Activated CD4-positive, alpha-beta T cell treated with anti-CD3 and anti-CD28 coated beads for 24 hours (primary cell): ENCODE data around the gene ANAPC4.

Experiments used
- DNase-seq, 2 donors: peaks; one replicate each; pipeline ENCODE4 v3.0.0-alpha.2; 2020; ENCODE audit warnings: low read depth in 2 of 2

Gene ANAPC4

GRCh38 chr4:25377572-25378436 lies 741 bp downstream of the ANAPC4 start:
- no peak for DNase-seq

- DNase-seq = no peak
Observed at GRCh38 chr4:25378437-25378743, 1.3 kb downstream of the ANAPC4 start.

GRCh38 chr4:25379591-25379990 lies 2.5 kb downstream of the ANAPC4 start:
- DNase-seq = no peak

- DNase-seq = no peak
Observed at GRCh38 chr4:25383647-25384046, 6.6 kb downstream of the ANAPC4 start.

GRCh38 chr4:25386926-25387325 lies 9.9 kb downstream of the ANAPC4 start:
- no peak for DNase-seq

- DNase-seq = no peak
Observed at GRCh38 chr4:25397305-25397704, 20.2 kb downstream of the ANAPC4 start.

GRCh38 chr4:25399510-25399909 lies 22.4 kb downstream of the ANAPC4 start:
- no peak for DNase-seq

GRCh38 chr4:25401066-25401465 lies 24.0 kb downstream of the ANAPC4 start:
- no peak for DNase-seq

GRCh38 chr4:25402521-25402920 lies 25.5 kb downstream of the ANAPC4 start:
- DNase-seq = no peak

- no peak for DNase-seq
Observed at GRCh38 chr4:25403699-25404098, 26.6 kb downstream of the ANAPC4 start.

GRCh38 chr4:25405453-25405852 lies 28.4 kb downstream of the ANAPC4 start:
- no peak for DNase-seq

GRCh38 chr4:25406081-25406692 lies 29.1 kb downstream of the ANAPC4 start:
- DNase-seq = no peak

GRCh38 chr4:25410820-25411529 lies 33.9 kb downstream of the ANAPC4 start:
- no peak for DNase-seq

GRCh38 chr4:25413261-25413660 lies 36.2 kb downstream of the ANAPC4 start:
- no peak for DNase-seq

- DNase-seq = no peak
Observed at GRCh38 chr4:25417014-25417413, 40.0 kb downstream of the ANAPC4 start.

GRCh38 chr4:25420931-25421330 lies 43.9 kb downstream of the ANAPC4 start:
- DNase-seq = no peak

GRCh38 chr4:25421816-25422525 lies 44.9 kb downstream of the ANAPC4 start:
- DNase-seq = no peak

- no peak for DNase-seq
Observed at GRCh38 chr4:25423548-25423947, 46.5 kb downstream of the ANAPC4 start.

- DNase-seq = no peak
Observed at GRCh38 chr4:25424539-25425228, 47.6 kb downstream of the ANAPC4 start.

GRCh38 chr4:25425361-25425760 lies 48.3 kb downstream of the ANAPC4 start:
- no peak for DNase-seq

GRCh38 chr4:25427871-25428270 lies 50.8 kb downstream of the ANAPC4 start:
- no peak for DNase-seq

GRCh38 chr4:25430630-25431029 lies 53.6 kb downstream of the ANAPC4 start:
- DNase-seq = no peak
